K562 (cell line): ENCODE data around the gene ATP8A1. TPM values are rescaled to one million over a fixed set of nuclear protein-coding genes. Genes with fewer than 3 reads are reported as not detected.

ENCODE experiments used
- ATAC-seq: fragments of 200-7000 bp; cut with Tn5 transposase; 3 replicates; pipeline ENCODE4 v1.9.1; 2020; ENCODE audit warnings: moderate library complexity
- BruUV-seq: library from RNA; stranded (reverse); fragments of 400-500 nt; replicated peaks from 2 replicates; lab custom pipeline; 2021; lab: Mats Ljungman, UMichigan
- CTCF ChIA-PET: fragments of 300-600 bp; formaldehyde crosslinking; extraction: SDS; loops from one replicate; lab custom pipeline; 2021; ENCODE audit warnings: low intra/inter-chr PET ratio; lab: Yijun Ruan, JAX
- POLR2A ChIA-PET: fragments of 300-600, 350-650 bp; sonication (Branson Sonifier 250); formaldehyde crosslinking; extraction: SDS; loops from one replicate; lab custom pipeline; 2021; ENCODE audit warnings: antibody characterized with exemption, inconsistent platforms; lab: Yijun Ruan, JAX
- DNase-seq, 4 experiments: peaks; one replicate each; pipeline versions ENCODE4 v3.0.0 to v3.0.0-alpha.2; 2011 to 2018; ENCODE audit warnings: low spot score in 3 of 4, mixed read lengths in 3 of 4; ENCODE audit errors: extremely low read depth in 1 of 4
- FAIRE-seq: peaks from 2 replicates; lab custom pipeline; 2011; peaks lifted over from hg19 to GRCh38; lab: Jason Lieb, UNC
- H2AFZ ChIP-seq: 2 replicates; pipeline ENCODE4 v1.6.0; 2011; ENCODE audit warnings: low read depth, low read length, control low read depth, inconsistent platforms
- H3K27ac ChIP-seq: fragments of 200-600 bp; 3 replicates; pipeline ENCODE4 v1.8.0; 2011; ENCODE audit warnings: low read depth, mild to moderate bottlenecking, control low read depth, inconsistent platforms, low read length, moderate library complexity, mixed read lengths; ENCODE audit errors: extremely low read depth
- H3K27me3 ChIP-seq, 2 experiments: fragments of 300-600 bp in 1 of 2; 2 replicates in 1 of 2; 3 replicates in 1 of 2; pipeline versions ENCODE4 v1.6.0 to v1.8.0; 2011; ENCODE audit warnings: inconsistent platforms in 2 of 2, low read length in 2 of 2, mild to moderate bottlenecking in 1 of 2, mixed read lengths in 1 of 2, moderate library complexity in 1 of 2; ENCODE audit not compliant: control insufficient read depth in 2 of 2, insufficient read depth in 2 of 2
- H3K36me3 ChIP-seq: fragments of 300-600 bp; 3 replicates; pipeline ENCODE4 v1.8.0; 2011; ENCODE audit warnings: mild to moderate bottlenecking, low read length, inconsistent platforms; ENCODE audit not compliant: control insufficient read depth, insufficient read depth
- H3K4me1 ChIP-seq, 2 experiments: fragments of 200-600 bp in 1 of 2; replicated peaks in 1 of 2; 2 replicates in 1 of 2; 3 replicates in 1 of 2; pipeline versions ENCODE4 v1.5.1 to v1.8.0; 2011; ENCODE audit warnings: inconsistent platforms in 2 of 2, low read length in 2 of 2, mild to moderate bottlenecking in 1 of 2, mixed read lengths in 1 of 2, moderate library complexity in 1 of 2; ENCODE audit not compliant: control insufficient read depth in 2 of 2, insufficient read depth in 2 of 2
- H3K4me2 ChIP-seq: 2 replicates; pipeline ENCODE4 v1.6.1; 2011; ENCODE audit warnings: low read length, control low read depth, inconsistent platforms, mixed read lengths; ENCODE audit not compliant: insufficient read depth
- H3K4me3 ChIP-seq: fragments of 200-600 bp; sonication (generic), shearing (Covaris generic); 2 replicates; pipeline ENCODE4 v1.5.1; 2016; ENCODE audit warnings: control low read depth, inconsistent platforms
- H3K79me2 ChIP-seq: fragments of 200-600 bp; 3 replicates; pipeline ENCODE4 v1.8.0; 2011; ENCODE audit warnings: low read length, inconsistent platforms; ENCODE audit not compliant: control insufficient read depth, insufficient read depth
- H3K9ac ChIP-seq, 2 experiments: 2 replicates each; pipeline versions ENCODE4 v1.6.0 to v1.6.1; 2011; ENCODE audit warnings: low read depth in 2 of 2, low read length in 2 of 2, control low read depth in 1 of 2, inconsistent platforms in 1 of 2, mild to moderate bottlenecking in 1 of 2, mixed read lengths in 1 of 2; ENCODE audit not compliant: insufficient read depth in 1 of 2
- H3K9me1 ChIP-seq: one replicate; pipeline ENCODE4 v1.6.0; 2011; ENCODE audit warnings: inconsistent platforms, mild to moderate bottlenecking, low read length, moderate library complexity; ENCODE audit not compliant: control insufficient read depth, insufficient read depth
- H3K9me3 ChIP-seq: replicated peaks from 2 replicates; pipeline ENCODE4 v1.5.1; 2011; ENCODE audit warnings: low read depth, low read length, inconsistent platforms; ENCODE audit not compliant: control insufficient read depth, insufficient read depth
- H4K20me1 ChIP-seq: replicated peaks from 2 replicates; pipeline ENCODE4 v1.6.1; 2011; ENCODE audit warnings: low read length, inconsistent platforms, mixed read lengths; ENCODE audit not compliant: control insufficient read depth, insufficient read depth
- MAFF ChIP-seq: IDR thresholded peaks from 2 replicates; pipeline ENCODE4 v1.6.1; 2012; ENCODE audit warnings: low read length, improper control_type of control experiment
- NCOA1 ChIP-seq: fragments of 450-650 bp; IDR thresholded peaks from 2 replicates; pipeline ENCODE4 v1.6.1; 2016; ENCODE audit warnings: low read depth
- NFYB ChIP-seq: IDR thresholded peaks from 2 replicates; pipeline ENCODE4 v1.6.1; 2011; ENCODE audit warnings: mild to moderate bottlenecking, moderate library complexity; ENCODE audit not compliant: insufficient read length; ENCODE audit errors: extremely low read depth
- RBM17 ChIP-seq: fragments of 200-400 bp; formaldehyde crosslinking; IDR thresholded peaks from 2 replicates; pipeline ENCODE4 v1.6.1; 2017; ENCODE audit warnings: low read depth, mild to moderate bottlenecking, low read length, borderline replicate concordance
- SP1 ChIP-seq: sonication (generic); formaldehyde crosslinking; IDR thresholded peaks from 2 replicates; pipeline ENCODE4 v1.8.1; 2022; ENCODE audit warnings: mild to moderate bottlenecking, missing genetic modification reagents
- ZBTB7A ChIP-seq: IDR thresholded peaks from 2 replicates; pipeline ENCODE4 v1.6.1; 2011; ENCODE audit warnings: low read depth, mild to moderate bottlenecking, low read length, moderate library complexity, borderline replicate concordance; ENCODE audit not compliant: control insufficient read depth
- ZKSCAN8 ChIP-seq: fragments of 200-800 bp; sonication (Bioruptor generic); IDR thresholded peaks from 2 replicates; pipeline ENCODE4 v1.6.1; 2016; ENCODE audit warnings: missing genetic modification characterization, missing compliant biosample characterization
- ZNF146 ChIP-seq: IDR thresholded peaks from one replicate; pipeline ENCODE4 v1.6.1; 2018; ENCODE audit warnings: missing compliant biosample characterization; ENCODE audit not compliant: unreplicated experiment
- ZNF3 ChIP-seq: fragments of 250-450 bp; sonication (Bioruptor Pico); IDR thresholded peaks from 2 replicates; pipeline ENCODE4 v1.5.0; 2021; ENCODE audit warnings: mild to moderate bottlenecking, moderate library complexity
- WGBS: fragments of 100-300 bp; shearing (Covaris generic); methylation state at CpG from one replicate; pipeline ENCODE4 v1.1.6; 2016; ENCODE audit warnings: low coverage, mixed read lengths; ENCODE audit not compliant: insufficient coverage; ENCODE audit errors: missing lambda C conversion rate; 5-methylcytosine and 5-hydroxymethylcytosine counted together
- in situ Hi-C: fragments of 300-500 bp; cut with MboI; formaldehyde crosslinking; loops from 4 replicates; pipeline ENCODE4 v1.15.0; 2018; ENCODE audit warnings: inconsistent platforms, mixed read lengths
- intact Hi-C: fragments of 100-400 bp; cut with micrococcal nuclease; formaldehyde crosslinking; loops from 2 replicates; pipeline ENCODE4 v1.14.2; 2022
- polyA plus RNA-seq, 8 experiments: library from polyadenylated mRNA; depleted of rRNA in 4 of 8; stranded (reverse) in 5 of 8; unstranded in 3 of 8; fragments of >200 nt; fragmentation: Nextera tagmentation in 2 of 8; fragmentation: Illumina TruSeq in 1 of 8; extraction: Ambion mirVana in 2 of 8; extraction: Trizol in 1 of 8; gene quantifications; 2 replicates each; pipeline versions ENCODE4 v1.2.1 to v1.2.3, GENCODE V29; 2011 to 2014; ENCODE audit warnings: inconsistent platforms in 1 of 8, missing spikeins in 1 of 8
- total RNA-seq, 7 experiments: library from RNA; depleted of rRNA in 6 of 7; stranded (reverse); fragments of >200 nt in 6 of 7; fragmentation: Illumina TruSeq in 2 of 7; extraction: Trizol in 2 of 7; gene quantifications; 2 replicates each; pipeline versions ENCODE4 v1.2.1 to v1.2.3, GENCODE V29; 2011 to 2021; ENCODE audit warnings: low replicate concordance in 1 of 7
- TF ChIP-seq, protein P1 (sequence below): fragments of 450-650 bp; IDR thresholded peaks from 2 replicates; pipeline ENCODE4 v1.6.1; 2016
- TF ChIP-seq, protein P2 (sequence below), 2 experiments: IDR thresholded peaks; 2 replicates each; pipeline ENCODE4 v1.6.1; 2012; ENCODE audit warnings: improper control_type of control experiment in 2 of 2, low read depth in 2 of 2, low read length in 2 of 2, borderline replicate concordance in 1 of 2
- TF ChIP-seq, protein P3 (sequence below): fragments of 450-650 bp; IDR thresholded peaks from 2 replicates; pipeline ENCODE4 v1.6.1; 2017; ENCODE audit warnings: antibody characterized with exemption

Gene ATP8A1
- total and polyA plus RNA-seq, 9 of the 15 experiments (the other 6 are each of a cell fraction or from before 2014, with no cell fraction given): 0.05 to 0.29 (median 0.07) TPM; not detected in 2

DNA sequence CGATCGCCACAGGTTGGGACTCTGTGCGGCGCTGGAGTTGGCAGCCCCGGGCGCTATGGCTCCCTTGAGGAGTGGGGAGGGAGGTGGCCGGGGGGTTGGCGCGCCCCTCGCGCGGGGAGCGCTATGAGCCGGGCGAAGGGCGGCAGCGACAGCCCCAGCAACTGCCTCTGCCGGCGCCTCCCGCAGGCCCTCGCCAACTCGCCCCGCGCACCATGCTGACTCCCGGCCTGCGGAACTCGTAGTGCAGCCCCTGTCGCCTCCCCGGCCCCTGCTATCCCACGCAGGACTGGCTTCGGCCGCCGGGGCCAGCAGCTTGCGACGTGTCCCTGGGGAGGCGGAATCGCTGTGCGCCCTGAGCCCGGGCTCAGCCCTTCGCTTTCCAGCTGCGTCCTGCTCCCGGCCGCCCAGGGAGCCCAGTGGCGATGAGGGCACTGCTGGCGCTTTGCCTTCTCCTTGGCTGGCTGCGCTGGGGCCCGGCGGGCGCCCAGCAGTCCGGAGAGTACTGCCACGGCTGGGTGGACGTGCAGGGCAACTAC lies 259.2 kb downstream of the ATP8A1 start:
- H3K9me1 ChIP-seq: no peaks in the 10 kb centered on the region
- no peak overlapping the region for H3K4me3 ChIP-seq
- no peak overlapping the region for H3K4me2 ChIP-seq
- H3K9me3 ChIP-seq: no peaks in the 10 kb centered on the region
- in situ Hi-C loops: no loop called here
- no peak overlapping the region for H3K9ac ChIP-seq
- intact Hi-C loops: no loop called here
- ATAC-seq (no peak), FAIRE-seq (no peak), DNase-seq (no peak)
- no TSS peak for BruUV-seq
- WGBS: 39% methylated on average over 30 of the region's 52 CpGs
- H3K79me2 ChIP-seq: no peaks in the 10 kb centered on the region
- H4K20me1 ChIP-seq: no peaks in the 10 kb centered on the region
- POLR2A ChIA-PET: interaction anchor here (1.0 kb wide), 1 partner anchor 40 kb away, joined by 3 read pairs; no protein-coding TSS in a partner anchor
- TF ChIP-seq MAFF: no peak
- no peak for TF ChIP-seq RBM17
- TF ChIP-seq SP1 (CRISPR knock-in tag): no peak
- no peak for TF ChIP-seq ZNF3 (CRISPR knock-in tag)
- TF ChIP-seq, protein P1, sequence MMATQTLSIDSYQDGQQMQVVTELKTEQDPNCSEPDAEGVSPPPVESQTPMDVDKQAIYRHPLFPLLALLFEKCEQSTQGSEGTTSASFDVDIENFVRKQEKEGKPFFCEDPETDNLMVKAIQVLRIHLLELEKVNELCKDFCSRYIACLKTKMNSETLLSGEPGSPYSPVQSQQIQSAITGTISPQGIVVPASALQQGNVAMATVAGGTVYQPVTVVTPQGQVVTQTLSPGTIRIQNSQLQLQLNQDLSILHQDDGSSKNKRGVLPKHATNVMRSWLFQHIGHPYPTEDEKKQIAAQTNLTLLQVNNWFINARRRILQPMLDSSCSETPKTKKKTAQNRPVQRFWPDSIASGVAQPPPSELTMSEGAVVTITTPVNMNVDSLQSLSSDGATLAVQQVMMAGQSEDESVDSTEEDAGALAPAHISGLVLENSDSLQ: no peak
- no peak for TF ChIP-seq ZNF146 (CRISPR knock-in tag)
- no peak for TF ChIP-seq ZKSCAN8 (CRISPR knock-in tag)
- TF ChIP-seq NCOA1: no peak
- TF ChIP-seq NFYB: no peak
- no peak for TF ChIP-seq ZBTB7A
- TF ChIP-seq, protein P2, sequence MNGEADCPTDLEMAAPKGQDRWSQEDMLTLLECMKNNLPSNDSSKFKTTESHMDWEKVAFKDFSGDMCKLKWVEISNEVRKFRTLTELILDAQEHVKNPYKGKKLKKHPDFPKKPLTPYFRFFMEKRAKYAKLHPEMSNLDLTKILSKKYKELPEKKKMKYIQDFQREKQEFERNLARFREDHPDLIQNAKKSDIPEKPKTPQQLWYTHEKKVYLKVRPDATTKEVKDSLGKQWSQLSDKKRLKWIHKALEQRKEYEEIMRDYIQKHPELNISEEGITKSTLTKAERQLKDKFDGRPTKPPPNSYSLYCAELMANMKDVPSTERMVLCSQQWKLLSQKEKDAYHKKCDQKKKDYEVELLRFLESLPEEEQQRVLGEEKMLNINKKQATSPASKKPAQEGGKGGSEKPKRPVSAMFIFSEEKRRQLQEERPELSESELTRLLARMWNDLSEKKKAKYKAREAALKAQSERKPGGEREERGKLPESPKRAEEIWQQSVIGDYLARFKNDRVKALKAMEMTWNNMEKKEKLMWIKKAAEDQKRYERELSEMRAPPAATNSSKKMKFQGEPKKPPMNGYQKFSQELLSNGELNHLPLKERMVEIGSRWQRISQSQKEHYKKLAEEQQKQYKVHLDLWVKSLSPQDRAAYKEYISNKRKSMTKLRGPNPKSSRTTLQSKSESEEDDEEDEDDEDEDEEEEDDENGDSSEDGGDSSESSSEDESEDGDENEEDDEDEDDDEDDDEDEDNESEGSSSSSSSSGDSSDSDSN (IDR thresholded peaks at IDR 0.05; ENCODE audit: borderline replicate concordance in 1 of 2, low read depth in 2 of 2, low read length in 2 of 2): no peak
- TF ChIP-seq, protein P3, sequence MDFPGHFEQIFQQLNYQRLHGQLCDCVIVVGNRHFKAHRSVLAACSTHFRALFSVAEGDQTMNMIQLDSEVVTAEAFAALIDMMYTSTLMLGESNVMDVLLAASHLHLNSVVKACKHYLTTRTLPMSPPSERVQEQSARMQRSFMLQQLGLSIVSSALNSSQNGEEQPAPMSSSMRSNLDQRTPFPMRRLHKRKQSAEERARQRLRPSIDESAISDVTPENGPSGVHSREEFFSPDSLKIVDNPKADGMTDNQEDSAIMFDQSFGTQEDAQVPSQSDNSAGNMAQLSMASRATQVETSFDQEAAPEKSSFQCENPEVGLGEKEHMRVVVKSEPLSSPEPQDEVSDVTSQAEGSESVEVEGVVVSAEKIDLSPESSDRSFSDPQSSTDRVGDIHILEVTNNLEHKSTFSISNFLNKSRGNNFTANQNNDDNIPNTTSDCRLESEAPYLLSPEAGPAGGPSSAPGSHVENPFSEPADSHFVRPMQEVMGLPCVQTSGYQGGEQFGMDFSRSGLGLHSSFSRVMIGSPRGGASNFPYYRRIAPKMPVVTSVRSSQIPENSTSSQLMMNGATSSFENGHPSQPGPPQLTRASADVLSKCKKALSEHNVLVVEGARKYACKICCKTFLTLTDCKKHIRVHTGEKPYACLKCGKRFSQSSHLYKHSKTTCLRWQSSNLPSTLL: no peak
- CTCF ChIA-PET: no interaction called here
- H2AFZ ChIP-seq: no peak overlapping the region
- H3K4me1 ChIP-seq: no peaks in the 10 kb centered on the region; a peak in 1 of 5 replicates
- H3K36me3 ChIP-seq: no peaks in the 10 kb centered on the region
- H3K27ac ChIP-seq: no peak overlapping the region
- peaks cover 0 to 35% of the 10 kb centered on the region in 2 experiments; a peak in 2 of 5 replicates for H3K27me3 ChIP-seq
